HTR-8/SVneo (cell line): ENCODE results near the gene FASN.
A peak's percentile ranks its signal among the peaks of the same experiment; 100 is the strongest.

Experiments
- DNase-seq: peaks from one replicate; pipeline ENCODE4 v3.0.0; 2011; ENCODE audit warnings: low spot score, mixed read lengths; ENCODE audit not compliant: insufficient read length
- FAIRE-seq: peaks from 2 replicates; lab custom pipeline; 2011; peaks lifted over from hg19 to GRCh38; lab: Jason Lieb, UNC

FASN gene

DNA sequence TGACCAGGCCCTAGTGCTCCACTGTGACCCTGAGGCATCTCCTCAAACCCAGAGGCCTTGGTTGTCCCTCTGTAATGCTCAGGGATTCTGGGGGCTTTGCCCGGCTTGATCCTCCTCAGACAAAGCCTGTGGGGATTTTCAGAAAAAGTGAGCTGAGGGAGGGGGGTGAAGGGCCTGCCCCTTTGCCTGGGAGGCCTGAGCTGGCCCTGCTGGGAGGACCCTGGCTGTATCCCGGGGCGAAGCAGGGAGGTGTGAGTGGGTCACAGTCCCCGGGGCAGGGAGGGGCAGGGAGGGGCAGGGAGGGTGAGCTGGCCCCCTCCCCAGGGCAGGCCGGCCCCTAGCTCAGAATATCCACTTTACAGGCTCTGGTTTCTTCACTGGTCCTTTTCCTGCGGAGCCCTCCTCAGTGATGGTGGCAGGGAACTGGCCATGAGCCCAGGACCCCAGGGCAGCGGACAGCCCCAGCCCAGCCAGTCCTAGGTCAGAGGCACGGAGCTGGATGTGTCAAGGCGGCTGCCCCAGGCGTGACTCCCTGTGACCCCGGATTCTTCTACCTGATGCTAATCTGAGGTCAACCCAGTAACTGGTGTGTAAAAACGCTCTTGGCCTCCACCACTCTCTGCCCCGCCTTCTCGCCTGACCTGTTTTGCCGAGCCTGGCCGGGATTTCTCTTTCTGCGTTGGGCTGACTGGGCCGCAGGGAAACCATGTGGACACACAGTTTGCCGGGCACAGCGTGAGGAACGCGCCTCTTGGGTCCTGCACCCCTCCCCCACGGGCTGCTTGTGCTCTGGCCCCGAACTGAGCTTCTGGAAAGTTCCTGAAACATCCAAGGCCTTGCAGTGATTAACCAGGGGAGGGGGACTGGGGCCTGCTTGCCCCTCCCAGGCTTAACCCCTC, 5.8 kb upstream of the FASN start:
- FAIRE-seq (no peak), DNase-seq (no peak)

GRCh38 chr17:82101767-82102679, 4.0 kb upstream of the FASN start:
- DNase-seq (no peak), FAIRE-seq (no peak)

DNA sequence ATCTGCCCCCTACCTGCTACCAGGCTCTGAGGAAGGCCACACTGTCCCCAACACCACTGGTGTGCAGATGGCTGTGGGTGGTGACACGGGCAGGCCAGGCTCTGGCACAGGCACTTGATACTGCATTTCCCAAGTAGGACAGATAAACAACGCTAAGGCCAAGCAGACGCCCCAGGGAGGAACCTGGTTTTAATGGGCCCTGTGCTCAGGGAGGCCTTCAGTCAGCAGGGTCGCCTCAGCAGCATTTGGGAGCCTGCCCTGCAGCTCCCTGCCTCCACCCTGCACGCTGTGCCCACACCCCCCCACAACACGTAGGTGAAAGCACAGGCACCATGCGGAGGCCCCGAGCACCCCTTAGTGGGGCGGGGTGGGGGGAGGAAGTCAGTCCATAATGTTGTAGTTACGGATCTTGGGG, 3.3 kb upstream of the FASN start:
- DNase-seq = no peak
- no peak for FAIRE-seq

GRCh38 chr17:82100502-82101298, 2.7 kb upstream of the FASN start:
- no peak for DNase-seq
- FAIRE-seq = no peak

GRCh38 chr17:82098939-82099763, 1.1 kb upstream of the FASN start:
- no peak for FAIRE-seq

DNA sequence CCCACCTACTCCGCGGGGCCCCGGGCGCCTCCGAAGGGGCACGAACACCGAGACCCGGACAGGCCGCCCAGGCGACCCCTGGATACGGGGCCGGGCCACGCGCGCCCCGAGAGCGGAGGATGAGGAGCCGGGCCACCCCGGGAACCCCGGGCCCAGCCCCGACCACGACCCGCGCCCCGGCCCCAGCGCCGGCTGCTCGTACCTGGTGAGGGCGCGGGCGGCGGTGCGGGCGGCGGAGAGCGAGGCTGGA, 192 bp downstream of the FASN start:
- no peak for DNase-seq
- no peak for FAIRE-seq

More at GRCh38 chr17:82098939-82099763, 1.1 kb upstream of the FASN start:
- DNase-seq = no peak

GRCh38 chr17:82097184-82097918, 685 bp downstream of the FASN start:
- FAIRE-seq (no peak), DNase-seq (peak; percentile 37)

DNA sequence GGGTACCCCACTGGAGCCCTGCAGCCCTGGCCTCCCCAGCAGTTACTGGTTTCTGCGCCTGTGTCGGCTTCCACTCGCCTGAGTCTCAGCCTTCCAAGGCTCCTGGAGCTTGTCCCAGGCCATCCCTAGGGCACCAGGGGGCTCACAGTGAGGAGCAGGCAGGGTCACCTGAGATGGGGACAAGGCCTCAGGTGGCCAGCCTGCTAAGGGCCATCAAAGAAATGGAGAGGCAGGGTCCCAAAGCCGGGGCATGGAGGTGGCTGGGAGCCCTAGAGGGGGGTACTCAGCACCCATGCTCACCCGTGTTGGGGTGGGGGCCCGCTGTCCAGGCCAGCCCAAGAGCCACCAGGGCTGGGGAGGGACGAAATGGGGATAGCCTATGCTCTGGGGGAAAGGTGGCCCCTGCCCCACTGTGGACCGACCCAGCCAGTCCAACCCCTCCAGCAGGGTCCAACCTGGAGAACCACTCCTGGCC, 1.3 kb downstream of the FASN start:
- FAIRE-seq (no peak), DNase-seq (no peak)

DNA sequence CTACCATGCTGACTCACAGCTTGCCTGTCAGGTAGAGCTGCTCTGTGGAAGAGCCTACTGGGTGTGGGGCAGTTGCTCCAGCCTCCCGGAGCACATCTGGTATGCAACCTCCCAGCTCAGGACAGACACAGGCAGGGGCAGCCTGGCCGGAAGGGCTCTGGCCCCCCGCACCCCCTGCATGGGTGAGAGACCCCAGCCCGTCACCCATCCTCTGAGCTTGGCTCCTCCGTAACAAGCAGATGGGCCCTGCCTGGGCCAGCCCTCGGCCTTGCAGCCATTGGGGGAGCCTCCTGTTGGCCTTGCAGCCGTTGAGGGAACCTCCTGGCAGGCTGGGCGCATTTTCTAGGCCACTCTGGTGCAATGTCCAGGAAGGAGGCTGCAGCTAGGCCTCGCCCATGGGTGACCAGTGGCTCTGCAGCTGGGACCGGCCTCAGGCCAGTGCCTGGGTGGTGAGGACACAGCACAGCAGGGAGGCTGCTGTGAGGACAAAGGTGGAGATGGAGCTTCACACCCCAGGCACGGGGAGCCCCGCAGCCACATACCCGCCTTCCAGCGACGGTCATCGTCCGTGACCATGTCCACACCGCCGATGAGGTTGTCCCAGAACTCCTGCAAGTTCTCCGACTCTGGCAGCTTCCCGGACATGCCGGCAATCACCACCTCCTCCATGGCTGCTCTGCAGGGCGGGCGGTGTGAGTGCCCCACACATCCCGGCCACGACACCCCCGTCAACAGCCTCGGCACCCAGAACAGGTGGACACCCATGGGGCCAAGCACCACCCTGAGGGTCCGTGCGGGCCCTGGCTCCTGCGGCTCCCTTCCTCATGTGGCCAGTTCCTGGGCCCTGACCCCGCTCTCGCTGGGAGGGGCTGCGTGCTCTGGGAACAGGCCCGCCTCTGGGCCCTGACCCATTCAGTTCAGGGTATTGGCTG, 2.0 kb downstream of the FASN start:
- no peak for FAIRE-seq
- no peak for DNase-seq

DNA sequence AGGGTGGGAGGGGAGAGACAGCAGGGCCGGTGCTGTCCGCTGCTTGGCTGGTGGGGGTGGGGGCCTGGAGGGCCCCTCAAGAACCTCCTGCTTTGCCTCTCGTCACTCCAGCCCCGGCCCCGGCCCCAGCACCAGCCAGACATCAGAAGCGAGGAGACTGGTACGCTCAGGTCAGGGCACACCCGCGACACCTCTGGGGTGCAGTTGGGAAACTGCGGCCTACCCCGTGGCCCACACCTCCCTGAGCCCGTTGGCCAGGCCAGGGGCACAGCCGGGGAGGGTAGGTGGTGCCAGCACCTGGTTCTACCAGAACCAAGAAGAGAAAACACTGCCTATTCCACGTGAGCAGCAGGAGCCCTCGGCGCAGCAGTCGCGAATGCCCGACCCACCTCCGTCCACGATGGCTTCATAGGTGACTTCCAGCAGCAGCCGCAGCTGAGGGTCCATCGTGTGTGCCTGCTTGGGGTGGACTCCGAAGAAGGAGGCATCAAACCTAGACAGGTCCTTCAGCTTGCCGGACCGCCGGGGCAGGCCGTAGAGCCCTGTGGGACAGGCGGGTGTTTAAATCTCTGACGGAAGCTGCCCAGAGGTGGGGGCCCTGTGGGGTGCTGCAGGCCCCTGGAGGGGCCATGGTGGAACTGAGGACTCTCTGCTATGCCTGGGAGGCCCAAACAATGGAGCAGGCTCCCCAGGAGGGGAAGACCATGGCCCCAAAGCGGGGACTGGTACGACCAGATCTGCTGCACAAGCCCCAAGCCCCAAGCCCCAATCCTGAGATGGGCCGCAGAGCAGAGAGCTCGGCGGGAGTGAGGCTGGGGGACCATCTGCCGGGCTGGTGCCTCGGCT, 2.9 kb downstream of the FASN start:
- no peak for FAIRE-seq

GRCh38 chr17:82092995-82093751, 4.9 kb downstream of the FASN start:
- FAIRE-seq = no peak
- DNase-seq = no peak

More for the DNA sequence above, 2.9 kb downstream of the FASN start:
- no peak for DNase-seq

GRCh38 chr17:82092628-82092994, 5.4 kb downstream of the FASN start:
- no peak for DNase-seq
- FAIRE-seq = no peak

- FAIRE-seq (no peak), DNase-seq (no peak)
Observed at GRCh38 chr17:82092094-82092586, 5.9 kb downstream of the FASN start.

DNA sequence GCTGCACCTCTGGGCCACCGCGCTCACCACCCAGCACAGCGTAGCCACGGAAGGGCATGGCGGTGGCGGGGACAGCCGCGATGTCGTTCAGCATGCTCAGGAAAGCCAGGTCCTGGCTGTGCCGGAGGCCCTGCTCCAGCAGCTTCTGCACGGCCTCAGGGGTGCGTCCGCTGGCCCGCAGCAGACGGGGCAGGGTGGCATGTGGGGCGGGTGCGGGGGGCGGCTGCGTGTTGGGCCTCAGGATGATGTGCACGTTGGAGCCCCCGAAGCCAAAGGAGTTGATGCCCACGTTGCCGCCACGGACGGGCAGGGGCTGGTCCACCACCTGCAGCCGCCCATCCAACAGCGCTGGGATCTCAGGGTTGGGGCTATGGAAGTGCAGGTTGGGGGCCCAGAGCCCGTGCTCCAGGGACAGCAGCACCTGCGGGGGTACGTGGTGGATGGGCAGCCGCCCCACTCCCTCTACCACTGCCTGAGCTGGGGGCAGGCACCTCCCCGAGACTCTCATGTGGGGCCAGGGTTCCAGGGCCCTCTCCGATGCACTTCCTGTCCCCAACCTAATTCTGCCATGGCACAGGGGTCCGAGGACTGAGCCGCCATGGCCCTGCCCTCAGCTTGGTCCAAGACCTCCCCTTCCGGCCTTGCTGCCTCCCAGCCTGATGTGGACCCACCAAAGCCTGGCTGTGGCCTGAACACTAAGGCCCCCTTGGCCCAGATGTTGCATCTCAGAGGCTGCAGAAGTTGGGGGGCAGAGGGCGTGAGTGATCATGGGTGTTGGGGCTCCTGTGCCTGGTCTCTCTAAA, 6.6 kb downstream of the FASN start:
- no peak for FAIRE-seq
- DNase-seq = no peak

DNA sequence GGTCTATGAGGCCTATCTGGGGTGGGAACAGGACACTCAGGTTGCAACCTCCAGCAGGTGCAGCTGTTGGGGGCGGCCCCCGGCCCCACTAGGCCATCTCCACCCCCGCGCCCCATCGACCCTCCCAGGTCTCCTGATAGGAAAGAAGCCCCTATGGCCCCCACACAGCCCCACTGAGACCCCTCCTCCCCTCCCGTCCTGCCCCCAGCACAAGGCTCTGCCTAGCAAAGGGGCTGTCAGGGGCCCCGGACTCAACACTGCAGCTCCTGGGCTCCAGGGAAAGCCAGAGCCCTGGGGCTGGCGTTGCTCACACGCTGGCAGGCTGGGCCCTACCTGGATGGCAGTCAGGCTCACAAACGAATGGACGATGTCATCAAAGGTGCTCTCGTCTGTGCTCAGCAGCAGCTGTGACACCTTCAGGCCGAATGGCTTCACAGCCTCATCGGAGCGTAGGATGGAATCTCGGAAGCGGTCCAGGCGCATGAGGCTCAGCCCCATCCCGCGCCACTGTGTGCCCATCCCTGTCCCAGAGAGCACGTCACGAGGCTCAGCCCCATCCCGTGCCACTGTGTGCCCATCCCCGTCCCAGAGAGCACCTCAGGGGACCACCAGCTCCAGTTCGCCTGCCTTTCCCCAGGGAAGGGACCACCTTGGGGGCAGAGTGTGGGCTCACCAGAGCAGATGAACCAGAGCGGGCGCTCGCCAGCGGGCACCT, 7.3 kb downstream of the FASN start:
- no peak for FAIRE-seq
- DNase-seq = no peak
